Measurements from ENCODE around the gene GABBR2. TPM values are rescaled to one million over a fixed set of nuclear protein-coding genes. Genes with fewer than 3 reads are reported as not detected.

The GABBR2 gene
- total and polyA plus RNA-seq, 9 of the 15 experiments (the other 6 are each of a cell fraction or from before 2014, with no cell fraction given) = 0.15 to 1.9 (median 0.32) TPM

DNA sequence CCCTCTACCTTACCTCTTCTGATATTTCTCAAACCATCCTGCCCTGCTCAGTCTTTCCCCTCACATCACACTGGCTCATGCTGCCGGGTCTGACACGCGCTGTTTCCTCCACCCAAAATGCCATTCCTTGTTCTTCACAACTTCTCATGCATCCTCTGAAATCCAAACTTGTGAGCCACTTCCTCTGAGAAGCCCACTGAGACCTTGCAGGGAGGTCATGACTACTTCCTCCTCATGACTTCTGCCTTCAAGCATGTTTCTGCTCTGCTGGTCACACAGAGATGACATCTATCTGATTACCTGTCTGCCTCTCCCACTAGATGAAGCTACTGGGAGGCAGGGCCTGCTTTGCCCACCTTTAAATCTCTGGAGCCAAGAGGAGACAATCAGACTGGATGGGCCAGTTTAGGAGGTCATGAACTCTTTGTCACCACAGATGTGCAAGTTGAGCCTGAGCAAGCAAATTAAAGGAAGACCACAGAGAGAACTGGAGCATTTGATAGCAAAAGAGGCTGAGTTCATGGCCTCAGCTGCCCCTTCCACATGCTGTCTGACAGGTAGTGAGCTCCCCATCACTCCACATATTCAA is 333.5 kb downstream of the GABBR2 start (continued):
- TF ChIP-seq BRF1 (IDR thresholded peaks at IDR 0.05; ENCODE audit: borderline replicate concordance, extremely low read depth, insufficient read length) (no peak), GATA2 (CRISPR knock-in tag; IDR thresholded peaks at IDR 0.05) (0 out of 2 replicates have a peak, but pooled peaks have one; percentile 22), NFRKB (IDR thresholded peaks at IDR 0.05; ENCODE audit: low read depth) (no peak), MEIS2 (IDR thresholded peaks at IDR 0.05; ENCODE audit: partially characterized antibody) (peak; percentile 3), HNRNPK (IDR thresholded peaks at IDR 0.05; ENCODE audit: low read depth, low read length, poor library complexity, severe bottlenecking) (no peak), ZNF584 (CRISPR knock-in tag; IDR thresholded peaks at IDR 0.05; ENCODE audit: low read depth) (0 out of 2 replicates have a peak, but pooled peaks have one; percentile 41), SPI1 (IDR thresholded peaks at IDR 0.05; ENCODE audit: borderline replicate concordance, low read depth, low read length) (peak; percentile 82), POLR3G (IDR thresholded peaks at IDR 0.05; ENCODE audit: extremely low read depth, insufficient read length, insufficient replicate concordance) (no peak), SMARCB1 (IDR thresholded peaks at IDR 0.05; ENCODE audit: insufficient read length, low read depth) (no peak), ASH1L (IDR thresholded peaks at IDR 0.05; ENCODE audit: borderline replicate concordance, low read depth, partially characterized antibody) (no peak), LARP7 (IDR thresholded peaks at IDR 0.05) (no peak), CHD1 (IDR thresholded peaks at IDR 0.05; ENCODE audit: low read length) (no peak), ZBTB7A (IDR thresholded peaks at IDR 0.05; ENCODE audit: borderline replicate concordance, control insufficient read depth, low read depth, low read length) (peak; percentile 47; the same call in 1 of the 2 replicates), CBX3 (IDR thresholded peaks at IDR 0.05; ENCODE audit: borderline replicate concordance in 1 of 2, low read length in 2 of 2) (peak in 1 of 2 experiments; percentile 10; a peak in 1 of 3 replicates), PURB (CRISPR knock-in tag; IDR thresholded peaks at IDR 0.05; ENCODE audit: low read depth) (no peak), FOXK1 (CRISPR knock-in tag; IDR thresholded peaks at IDR 0.05; ENCODE audit: borderline replicate concordance) (no peak), ZNF384 (IDR thresholded peaks at IDR 0.05; ENCODE audit: low read depth, low read length) (no peak), MAZ (CRISPR knock-in tag; conservative IDR thresholded peaks at IDR 0.05 in 1 of 2, IDR thresholded peaks at IDR 0.05 in 1 of 2) (no peak), TAF15 (IDR thresholded peaks at IDR 0.05; ENCODE audit: low read depth, low read length) (no peak), XRCC4 (IDR thresholded peaks at IDR 0.05; ENCODE audit: extremely low read depth, insufficient read depth, insufficient read length) (no peak), KDM4B (IDR thresholded peaks at IDR 0.05; ENCODE audit: borderline replicate concordance in 2 of 2, low read depth in 1 of 2) (no peak), SMARCA5 (IDR thresholded peaks at IDR 0.05) (peak; percentile 24; the same call in 1 of the 2 replicates), SMC3 (conservative IDR thresholded peaks at IDR 0.05; ENCODE audit: insufficient read depth, low read depth, low read length) (no peak)
- TF ChIP-seq, protein P1, sequence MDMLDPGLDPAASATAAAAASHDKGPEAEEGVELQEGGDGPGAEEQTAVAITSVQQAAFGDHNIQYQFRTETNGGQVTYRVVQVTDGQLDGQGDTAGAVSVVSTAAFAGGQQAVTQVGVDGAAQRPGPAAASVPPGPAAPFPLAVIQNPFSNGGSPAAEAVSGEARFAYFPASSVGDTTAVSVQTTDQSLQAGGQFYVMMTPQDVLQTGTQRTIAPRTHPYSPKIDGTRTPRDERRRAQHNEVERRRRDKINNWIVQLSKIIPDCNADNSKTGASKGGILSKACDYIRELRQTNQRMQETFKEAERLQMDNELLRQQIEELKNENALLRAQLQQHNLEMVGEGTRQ (CRISPR knock-in tag; IDR thresholded peaks at IDR 0.05) = no peak
- TF ChIP-seq, protein P2, sequence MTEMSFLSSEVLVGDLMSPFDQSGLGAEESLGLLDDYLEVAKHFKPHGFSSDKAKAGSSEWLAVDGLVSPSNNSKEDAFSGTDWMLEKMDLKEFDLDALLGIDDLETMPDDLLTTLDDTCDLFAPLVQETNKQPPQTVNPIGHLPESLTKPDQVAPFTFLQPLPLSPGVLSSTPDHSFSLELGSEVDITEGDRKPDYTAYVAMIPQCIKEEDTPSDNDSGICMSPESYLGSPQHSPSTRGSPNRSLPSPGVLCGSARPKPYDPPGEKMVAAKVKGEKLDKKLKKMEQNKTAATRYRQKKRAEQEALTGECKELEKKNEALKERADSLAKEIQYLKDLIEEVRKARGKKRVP (CRISPR knock-in tag; IDR thresholded peaks at IDR 0.05) = no peak

Data from K562 (cell line).